ENCODE results near the gene LRRFIP2. TPM values are rescaled to one million over a fixed set of nuclear protein-coding genes. Genes with fewer than 3 reads are reported as not detected.

Gene LRRFIP2
- total RNA-seq, 1 donor from 2014 or later, result 68.5 TPM

DNA sequence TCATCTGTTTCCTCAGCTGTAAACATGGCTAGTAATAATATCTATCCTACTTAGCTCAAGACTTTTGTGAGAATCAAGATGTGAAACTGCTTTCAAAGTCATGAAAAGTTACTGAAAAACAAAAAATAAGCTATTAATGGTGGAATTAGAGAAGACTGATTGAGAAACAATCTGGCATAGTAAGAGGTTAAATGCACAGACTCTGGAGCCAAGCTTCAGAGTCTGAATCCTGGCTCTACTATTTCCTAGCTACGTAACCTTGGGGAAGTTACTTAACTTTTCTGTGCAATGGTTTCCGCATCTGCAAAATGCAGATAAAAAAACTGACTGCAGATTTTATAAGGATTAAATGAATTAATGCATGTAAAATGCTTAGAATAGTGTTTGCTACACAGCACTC, 28.8 kb downstream of the LRRFIP2 start:
- Mint-ChIP-seq H3K27me3 (no peaks in the 10 kb centered on the region), H3K9me3 (no peaks in the 10 kb centered on the region), H3K4me3 (no peak overlapping the region), H3K36me3 (peaks cover 47% of the 10 kb centered on the region), H3K27ac (no peak overlapping the region), H3K4me1 (ENCODE audit: unreplicated experiment) (peaks cover 4% of the 10 kb centered on the region)
- TF ChIP-seq, protein P1, sequence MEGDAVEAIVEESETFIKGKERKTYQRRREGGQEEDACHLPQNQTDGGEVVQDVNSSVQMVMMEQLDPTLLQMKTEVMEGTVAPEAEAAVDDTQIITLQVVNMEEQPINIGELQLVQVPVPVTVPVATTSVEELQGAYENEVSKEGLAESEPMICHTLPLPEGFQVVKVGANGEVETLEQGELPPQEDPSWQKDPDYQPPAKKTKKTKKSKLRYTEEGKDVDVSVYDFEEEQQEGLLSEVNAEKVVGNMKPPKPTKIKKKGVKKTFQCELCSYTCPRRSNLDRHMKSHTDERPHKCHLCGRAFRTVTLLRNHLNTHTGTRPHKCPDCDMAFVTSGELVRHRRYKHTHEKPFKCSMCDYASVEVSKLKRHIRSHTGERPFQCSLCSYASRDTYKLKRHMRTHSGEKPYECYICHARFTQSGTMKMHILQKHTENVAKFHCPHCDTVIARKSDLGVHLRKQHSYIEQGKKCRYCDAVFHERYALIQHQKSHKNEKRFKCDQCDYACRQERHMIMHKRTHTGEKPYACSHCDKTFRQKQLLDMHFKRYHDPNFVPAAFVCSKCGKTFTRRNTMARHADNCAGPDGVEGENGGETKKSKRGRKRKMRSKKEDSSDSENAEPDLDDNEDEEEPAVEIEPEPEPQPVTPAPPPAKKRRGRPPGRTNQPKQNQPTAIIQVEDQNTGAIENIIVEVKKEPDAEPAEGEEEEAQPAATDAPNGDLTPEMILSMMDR (conservative IDR thresholded peaks at IDR 0.05), result no peak
- DNase-seq (ENCODE audit: extremely low spot score, unreplicated experiment), result no peak

- Mint-ChIP-seq H3K4me1 (ENCODE audit: unreplicated experiment) (peaks cover 4% of the 10 kb centered on the region), H3K27me3 (no peaks in the 10 kb centered on the region), H3K36me3 (peaks cover 46% of the 10 kb centered on the region), H3K27ac (no peak overlapping the region), H3K4me3 (no peak overlapping the region), H3K9me3 (no peaks in the 10 kb centered on the region)
- TF ChIP-seq, protein P1 (conservative IDR thresholded peaks at IDR 0.05), result no peak
- no peak for DNase-seq (ENCODE audit: extremely low spot score, unreplicated experiment)
Measured at GRCh38 chr3:37144806-37145205, 29.6 kb downstream of the LRRFIP2 start.

GRCh38 chr3:37143821-37144220, 30.6 kb downstream of the LRRFIP2 start:
- H3K9me3 Mint-ChIP-seq, result no peaks in the 10 kb centered on the region
- peaks cover 46% of the 10 kb centered on the region for H3K36me3 Mint-ChIP-seq
- H3K27me3 Mint-ChIP-seq, result no peaks in the 10 kb centered on the region
- H3K4me3 Mint-ChIP-seq, result no peak overlapping the region
- TF ChIP-seq, protein P1 (conservative IDR thresholded peaks at IDR 0.05), result no peak
- no peak for DNase-seq (ENCODE audit: extremely low spot score, unreplicated experiment)
- peaks cover 4% of the 10 kb centered on the region for H3K4me1 Mint-ChIP-seq (ENCODE audit: unreplicated experiment)
- no peak overlapping the region for H3K27ac Mint-ChIP-seq

DNA sequence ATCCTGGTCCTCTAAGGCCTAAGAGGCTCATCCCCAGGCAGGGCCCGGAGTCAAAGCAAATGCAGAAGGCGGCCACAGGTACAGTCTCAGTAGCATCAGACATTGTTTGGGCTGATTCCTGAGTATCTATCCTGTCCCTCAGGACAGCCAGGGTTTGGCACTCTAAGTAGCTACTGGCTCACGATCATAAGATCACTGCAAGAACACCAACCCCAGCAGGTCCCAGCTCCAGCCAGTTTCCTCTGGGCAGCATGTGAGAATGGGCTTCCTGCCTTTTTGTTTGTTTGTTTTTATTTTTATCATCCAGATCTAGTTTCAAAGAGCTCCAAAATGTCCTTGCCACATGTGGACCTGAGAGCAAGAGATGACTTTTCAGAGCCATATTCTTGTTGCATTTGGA, 32.7 kb downstream of the LRRFIP2 start:
- no peak for DNase-seq (ENCODE audit: extremely low spot score, unreplicated experiment)
- no peaks in the 10 kb centered on the region for H3K27me3 Mint-ChIP-seq
- no peak overlapping the region for H3K27ac Mint-ChIP-seq
- H3K4me3 Mint-ChIP-seq, result no peak overlapping the region
- H3K9me3 Mint-ChIP-seq, result no peaks in the 10 kb centered on the region
- TF ChIP-seq, protein P1 (conservative IDR thresholded peaks at IDR 0.05), result no peak
- peaks cover 31% of the 10 kb centered on the region for H3K36me3 Mint-ChIP-seq
- H3K4me1 Mint-ChIP-seq (ENCODE audit: unreplicated experiment), result peaks cover 9% of the 10 kb centered on the region

GRCh38 chr3:37140899-37141541, 33.4 kb downstream of the LRRFIP2 start:
- H3K4me1 Mint-ChIP-seq (ENCODE audit: unreplicated experiment), result peaks cover 9% of the 10 kb centered on the region
- H3K27me3 Mint-ChIP-seq, result no peaks in the 10 kb centered on the region
- H3K4me3 Mint-ChIP-seq, result no peak overlapping the region
- H3K27ac Mint-ChIP-seq, result no peak overlapping the region
- H3K9me3 Mint-ChIP-seq, result no peaks in the 10 kb centered on the region
- H3K36me3 Mint-ChIP-seq, result peaks cover 26% of the 10 kb centered on the region
- TF ChIP-seq, protein P1 (conservative IDR thresholded peaks at IDR 0.05), result no peak
- DNase-seq (ENCODE audit: extremely low spot score, unreplicated experiment), result no peak
